ENCODE measurements around the gene DGKE. TPM values are rescaled to one million over a fixed set of nuclear protein-coding genes. Genes with fewer than 3 reads are reported as not detected.

DGKE gene
- total and polyA plus RNA-seq, 2 of the 13 experiments (the other 11 are each of a cell fraction or from before 2014, with no cell fraction given), result 3.2 to 5.3 TPM

DNA sequence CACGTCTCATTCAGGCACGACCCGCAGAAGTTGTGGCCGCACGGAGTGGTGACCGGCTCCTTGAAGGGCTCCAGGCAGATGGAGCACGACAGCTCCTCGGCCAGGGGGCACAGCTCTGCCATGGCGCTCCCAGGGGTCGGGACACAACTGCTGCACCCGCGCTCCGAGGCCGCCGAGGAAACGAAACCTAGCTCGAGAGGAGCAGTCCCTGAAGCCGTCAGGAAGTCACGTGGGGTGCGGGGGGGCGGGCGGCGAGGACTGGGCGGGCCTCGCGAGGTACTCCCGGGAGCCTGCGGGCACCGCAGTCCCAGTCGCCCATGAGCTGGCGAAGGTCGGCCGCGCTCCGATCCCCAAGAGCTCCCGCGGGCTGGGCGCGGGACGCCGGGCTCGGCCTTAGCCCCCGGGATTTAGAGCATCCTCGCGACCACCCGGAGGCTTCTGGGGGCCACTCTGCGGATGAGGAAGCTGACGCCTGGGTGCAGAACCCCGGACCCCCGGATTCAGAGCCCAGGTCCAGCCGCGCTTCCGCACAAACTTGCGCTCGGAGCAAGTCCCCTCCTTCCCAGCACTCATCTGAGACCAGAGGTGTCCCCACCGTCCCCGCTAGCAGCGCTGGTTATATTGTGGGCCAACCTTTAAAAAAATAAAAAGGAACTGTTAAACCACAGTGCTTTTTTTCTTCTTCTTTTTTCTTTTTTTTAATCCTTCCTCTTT, 80.1 kb downstream of the DGKE start, which contains the start of gene TRIM25 (continued):
- TF ChIP-seq, protein P1, sequence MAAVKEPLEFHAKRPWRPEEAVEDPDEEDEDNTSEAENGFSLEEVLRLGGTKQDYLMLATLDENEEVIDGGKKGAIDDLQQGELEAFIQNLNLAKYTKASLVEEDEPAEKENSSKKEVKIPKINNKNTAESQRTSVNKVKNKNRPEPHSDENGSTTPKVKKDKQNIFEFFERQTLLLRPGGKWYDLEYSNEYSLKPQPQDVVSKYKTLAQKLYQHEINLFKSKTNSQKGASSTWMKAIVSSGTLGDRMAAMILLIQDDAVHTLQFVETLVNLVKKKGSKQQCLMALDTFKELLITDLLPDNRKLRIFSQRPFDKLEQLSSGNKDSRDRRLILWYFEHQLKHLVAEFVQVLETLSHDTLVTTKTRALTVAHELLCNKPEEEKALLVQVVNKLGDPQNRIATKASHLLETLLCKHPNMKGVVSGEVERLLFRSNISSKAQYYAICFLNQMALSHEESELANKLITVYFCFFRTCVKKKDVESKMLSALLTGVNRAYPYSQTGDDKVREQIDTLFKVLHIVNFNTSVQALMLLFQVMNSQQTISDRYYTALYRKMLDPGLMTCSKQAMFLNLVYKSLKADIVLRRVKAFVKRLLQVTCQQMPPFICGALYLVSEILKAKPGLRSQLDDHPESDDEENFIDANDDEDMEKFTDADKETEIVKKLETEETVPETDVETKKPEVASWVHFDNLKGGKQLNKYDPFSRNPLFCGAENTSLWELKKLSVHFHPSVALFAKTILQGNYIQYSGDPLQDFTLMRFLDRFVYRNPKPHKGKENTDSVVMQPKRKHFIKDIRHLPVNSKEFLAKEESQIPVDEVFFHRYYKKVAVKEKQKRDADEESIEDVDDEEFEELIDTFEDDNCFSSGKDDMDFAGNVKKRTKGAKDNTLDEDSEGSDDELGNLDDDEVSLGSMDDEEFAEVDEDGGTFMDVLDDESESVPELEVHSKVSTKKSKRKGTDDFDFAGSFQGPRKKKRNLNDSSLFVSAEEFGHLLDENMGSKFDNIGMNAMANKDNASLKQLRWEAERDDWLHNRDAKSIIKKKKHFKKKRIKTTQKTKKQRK (IDR thresholded peaks at IDR 0.05; ENCODE audit: low read length), result no peak
- TF ChIP-seq NFE2L2 (IDR thresholded peaks at IDR 0.05; ENCODE audit: low read length) (no peak), NFYC (CRISPR knock-in tag; IDR thresholded peaks at IDR 0.05) (peak; percentile 24; the same call in 1 of the 2 replicates), ZNF263 (CRISPR knock-in tag; IDR thresholded peaks at IDR 0.05) (peak; percentile 81), ZNF350 (CRISPR knock-in tag; IDR thresholded peaks at IDR 0.05; ENCODE audit: borderline replicate concordance, low read depth) (peak; percentile 96), ZNF510 (CRISPR knock-in tag; IDR thresholded peaks at IDR 0.05; ENCODE audit: low read depth) (peak; percentile 97; the same call in 1 of the 2 replicates), NFIB (CRISPR knock-in tag; IDR thresholded peaks at IDR 0.05; ENCODE audit: borderline replicate concordance) (no peak), ZBTB3 (CRISPR knock-in tag; IDR thresholded peaks at IDR 0.05; ENCODE audit: borderline replicate concordance, low read depth) (no peak), ADNP (CRISPR knock-in tag; IDR thresholded peaks at IDR 0.05) (no peak), AKAP8 (CRISPR knock-in tag; IDR thresholded peaks at IDR 0.05) (0 out of 2 replicates have a peak, but pooled peaks have one; percentile 46), PAF1 (CRISPR knock-in tag; IDR thresholded peaks at IDR 0.05) (no peak), ZSCAN22 (CRISPR knock-in tag; IDR thresholded peaks at IDR 0.05) (0 out of 2 replicates have a peak, but pooled peaks have one; percentile 49), RFX1 (IDR thresholded peaks at IDR 0.05) (no peak), TP53 (CRISPR knock-in tag; conservative IDR thresholded peaks at IDR 0.05) (no peak; the same call in none of the 2 replicates), SUZ12 (IDR thresholded peaks at IDR 0.05; ENCODE audit: low read depth, low read length) (no peak), TGIF2 (CRISPR knock-in tag; IDR thresholded peaks at IDR 0.05) (peak; percentile 82; the same call in 1 of the 2 replicates), ZBTB8A (CRISPR knock-in tag; IDR thresholded peaks at IDR 0.05; ENCODE audit: borderline replicate concordance, low read depth) (peak; percentile 82; the same call in 1 of the 2 replicates)
- TF ChIP-seq, protein P2, sequence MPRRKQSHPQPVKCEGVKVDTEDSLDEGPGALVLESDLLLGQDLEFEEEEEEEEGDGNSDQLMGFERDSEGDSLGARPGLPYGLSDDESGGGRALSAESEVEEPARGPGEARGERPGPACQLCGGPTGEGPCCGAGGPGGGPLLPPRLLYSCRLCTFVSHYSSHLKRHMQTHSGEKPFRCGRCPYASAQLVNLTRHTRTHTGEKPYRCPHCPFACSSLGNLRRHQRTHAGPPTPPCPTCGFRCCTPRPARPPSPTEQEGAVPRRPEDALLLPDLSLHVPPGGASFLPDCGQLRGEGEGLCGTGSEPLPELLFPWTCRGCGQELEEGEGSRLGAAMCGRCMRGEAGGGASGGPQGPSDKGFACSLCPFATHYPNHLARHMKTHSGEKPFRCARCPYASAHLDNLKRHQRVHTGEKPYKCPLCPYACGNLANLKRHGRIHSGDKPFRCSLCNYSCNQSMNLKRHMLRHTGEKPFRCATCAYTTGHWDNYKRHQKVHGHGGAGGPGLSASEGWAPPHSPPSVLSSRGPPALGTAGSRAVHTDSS (CRISPR knock-in tag; conservative IDR thresholded peaks at IDR 0.05), result no peak
- TF ChIP-seq, protein P3, sequence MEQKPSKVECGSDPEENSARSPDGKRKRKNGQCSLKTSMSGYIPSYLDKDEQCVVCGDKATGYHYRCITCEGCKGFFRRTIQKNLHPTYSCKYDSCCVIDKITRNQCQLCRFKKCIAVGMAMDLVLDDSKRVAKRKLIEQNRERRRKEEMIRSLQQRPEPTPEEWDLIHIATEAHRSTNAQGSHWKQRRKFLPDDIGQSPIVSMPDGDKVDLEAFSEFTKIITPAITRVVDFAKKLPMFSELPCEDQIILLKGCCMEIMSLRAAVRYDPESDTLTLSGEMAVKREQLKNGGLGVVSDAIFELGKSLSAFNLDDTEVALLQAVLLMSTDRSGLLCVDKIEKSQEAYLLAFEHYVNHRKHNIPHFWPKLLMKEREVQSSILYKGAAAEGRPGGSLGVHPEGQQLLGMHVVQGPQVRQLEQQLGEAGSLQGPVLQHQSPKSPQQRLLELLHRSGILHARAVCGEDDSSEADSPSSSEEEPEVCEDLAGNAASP (CRISPR knock-in tag; IDR thresholded peaks at IDR 0.05; ENCODE audit: borderline replicate concordance), result peak; percentile 65
- TF ChIP-seq, protein P4, sequence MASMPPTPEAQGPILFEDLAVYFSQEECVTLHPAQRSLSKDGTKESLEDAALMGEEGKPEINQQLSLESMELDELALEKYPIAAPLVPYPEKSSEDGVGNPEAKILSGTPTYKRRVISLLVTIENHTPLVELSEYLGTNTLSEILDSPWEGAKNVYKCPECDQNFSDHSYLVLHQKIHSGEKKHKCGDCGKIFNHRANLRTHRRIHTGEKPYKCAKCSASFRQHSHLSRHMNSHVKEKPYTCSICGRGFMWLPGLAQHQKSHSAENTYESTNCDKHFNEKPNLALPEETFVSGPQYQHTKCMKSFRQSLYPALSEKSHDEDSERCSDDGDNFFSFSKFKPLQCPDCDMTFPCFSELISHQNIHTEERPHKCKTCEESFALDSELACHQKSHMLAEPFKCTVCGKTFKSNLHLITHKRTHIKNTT (CRISPR knock-in tag; IDR thresholded peaks at IDR 0.05), result no peak
- TF ChIP-seq, protein P5, sequence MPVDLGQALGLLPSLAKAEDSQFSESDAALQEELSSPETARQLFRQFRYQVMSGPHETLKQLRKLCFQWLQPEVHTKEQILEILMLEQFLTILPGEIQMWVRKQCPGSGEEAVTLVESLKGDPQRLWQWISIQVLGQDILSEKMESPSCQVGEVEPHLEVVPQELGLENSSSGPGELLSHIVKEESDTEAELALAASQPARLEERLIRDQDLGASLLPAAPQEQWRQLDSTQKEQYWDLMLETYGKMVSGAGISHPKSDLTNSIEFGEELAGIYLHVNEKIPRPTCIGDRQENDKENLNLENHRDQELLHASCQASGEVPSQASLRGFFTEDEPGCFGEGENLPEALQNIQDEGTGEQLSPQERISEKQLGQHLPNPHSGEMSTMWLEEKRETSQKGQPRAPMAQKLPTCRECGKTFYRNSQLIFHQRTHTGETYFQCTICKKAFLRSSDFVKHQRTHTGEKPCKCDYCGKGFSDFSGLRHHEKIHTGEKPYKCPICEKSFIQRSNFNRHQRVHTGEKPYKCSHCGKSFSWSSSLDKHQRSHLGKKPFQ (CRISPR knock-in tag; IDR thresholded peaks at IDR 0.05; ENCODE audit: insufficient replicate concordance), result peak; percentile 89

Data from HepG2 (cell line).